ENCODE data around the gene KRT17.

GRCh38 chr17:41621916-41622315 lies 2.5 kb downstream of the KRT17 start:
- TF ChIP-seq POLR2A (IDR thresholded peaks at IDR 0.05; ENCODE audit: low read depth) (no peak), POLR2AphosphoS5 (IDR thresholded peaks at IDR 0.05) (no peak)
- TF ChIP-seq, protein P1, sequence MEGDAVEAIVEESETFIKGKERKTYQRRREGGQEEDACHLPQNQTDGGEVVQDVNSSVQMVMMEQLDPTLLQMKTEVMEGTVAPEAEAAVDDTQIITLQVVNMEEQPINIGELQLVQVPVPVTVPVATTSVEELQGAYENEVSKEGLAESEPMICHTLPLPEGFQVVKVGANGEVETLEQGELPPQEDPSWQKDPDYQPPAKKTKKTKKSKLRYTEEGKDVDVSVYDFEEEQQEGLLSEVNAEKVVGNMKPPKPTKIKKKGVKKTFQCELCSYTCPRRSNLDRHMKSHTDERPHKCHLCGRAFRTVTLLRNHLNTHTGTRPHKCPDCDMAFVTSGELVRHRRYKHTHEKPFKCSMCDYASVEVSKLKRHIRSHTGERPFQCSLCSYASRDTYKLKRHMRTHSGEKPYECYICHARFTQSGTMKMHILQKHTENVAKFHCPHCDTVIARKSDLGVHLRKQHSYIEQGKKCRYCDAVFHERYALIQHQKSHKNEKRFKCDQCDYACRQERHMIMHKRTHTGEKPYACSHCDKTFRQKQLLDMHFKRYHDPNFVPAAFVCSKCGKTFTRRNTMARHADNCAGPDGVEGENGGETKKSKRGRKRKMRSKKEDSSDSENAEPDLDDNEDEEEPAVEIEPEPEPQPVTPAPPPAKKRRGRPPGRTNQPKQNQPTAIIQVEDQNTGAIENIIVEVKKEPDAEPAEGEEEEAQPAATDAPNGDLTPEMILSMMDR (IDR thresholded peaks at IDR 0.05) = no peak
